Measurements from ENCODE around the gene NRXN3.

GRCh38 chr14:79009286-79009685 is 839.1 kb downstream of the NRXN3 start:
- TF ChIP-seq CTCF (IDR thresholded peaks at IDR 0.05) (no peak), POLR2A (IDR thresholded peaks at IDR 0.05) (no peak)
